Uterus (tissue), 4 donors: ENCODE data around the gene C19orf47. TPM values are rescaled to one million over a fixed set of nuclear protein-coding genes. Genes with fewer than 3 reads are reported as not detected.
A peak's percentile ranks its signal among the peaks of the same experiment; 100 is the strongest.

Experiments used
- DNase-seq, 2 donors: peaks; one replicate each; pipeline ENCODE4 v3.0.0-alpha.2; 2019 to 2020
- H3K27ac ChIP-seq, 2 donors: fragments of 200-600 bp; sonication (generic); 1 replicate in 1 of 2; 2 replicates in 1 of 2; pipeline ENCODE4 v1.5.1; 2016 to 2018
- H3K27me3 ChIP-seq, 2 donors: fragments of 200-600 bp; sonication (generic); one replicate each; pipeline ENCODE4 v1.5.1; 2018 to 2019; ENCODE audit warnings: control low read depth in 1 of 2
- H3K36me3 ChIP-seq, 2 donors: fragments of 200-600 bp; sonication (generic); one replicate each; pipeline ENCODE4 v1.5.1; 2019; ENCODE audit warnings: control low read depth in 1 of 2
- H3K4me1 ChIP-seq, 2 donors: fragments of 200-600 bp; sonication (generic); one replicate each; pipeline ENCODE4 v1.5.1; 2018 to 2019; ENCODE audit warnings: control low read depth in 1 of 2
- H3K4me3 ChIP-seq, 2 donors: fragments of 200-600 bp; sonication (generic); 1 replicate in 1 of 2; 2 replicates in 1 of 2; pipeline ENCODE4 v1.5.1; 2018 to 2019; ENCODE audit warnings: mild to moderate bottlenecking in 1 of 2
- H3K9me3 ChIP-seq, 2 donors: fragments of 200-600 bp; sonication (generic); one replicate each; pipeline ENCODE4 v1.5.1; 2019; ENCODE audit warnings: control low read depth in 1 of 2
- CTCF ChIP-seq, 4 experiments: fragments of 200-600 bp in 2 of 4; fragments of 450-650 bp in 2 of 4; sonication (generic) in 2 of 4; IDR thresholded peaks; one replicate each; pipeline ENCODE4 v1.5.1; 2016 to 2019; ENCODE audit warnings: antibody characterized with exemption in 4 of 4, mild to moderate bottlenecking in 2 of 4, moderate library complexity in 1 of 4
- POLR2A ChIP-seq, 2 donors: fragments of 450-650 bp; IDR thresholded peaks; one replicate each; pipeline ENCODE4 v1.6.1; 2016; ENCODE audit warnings: antibody characterized with exemption in 2 of 2, mild to moderate bottlenecking in 1 of 2, moderate library complexity in 1 of 2
- intact Hi-C: fragments of 100-400 bp; cut with DNase I; formaldehyde crosslinking; loops from one replicate; pipeline ENCODE4 v1.15.1; 2023; ENCODE audit warnings: low total_unique reads
- total RNA-seq, 4 donors: library from RNA; depleted of rRNA in 3 of 4; stranded (reverse); fragments of >200 nt in 3 of 4; gene quantifications; one replicate each; pipeline versions ENCODE4 v1.1.0 to v1.2.4, GENCODE V29; 2014 to 2023
- donor health status: DM: yes; HTN: yes; CAD: no.

The C19orf47 gene
- total RNA-seq, 4 donors from 2014 or later, result 7.1 to 21.2 (median 13.3) TPM

- Histone ChIP-seq H3K9me3 (no peaks in the 10 kb centered on the region), H3K4me1 (peaks cover 11 to 50% of the 10 kb centered on the region in 2 donors), H3K4me3 (no peak overlapping the region), H3K36me3 (no peaks in the 10 kb centered on the region), H3K27me3 (no peaks in the 10 kb centered on the region), H3K27ac (no peak overlapping the region)
- TF ChIP-seq POLR2A (IDR thresholded peaks at IDR 0.05), result no peak
- TF ChIP-seq CTCF (IDR thresholded peaks at IDR 0.05), result no peak
- no peak for DNase-seq
- intact Hi-C loops, result no loop called here
Observed at GRCh38 chr19:40282920-40283319, 65.3 kb downstream of the C19orf47 start.

- no peaks in the 10 kb centered on the region for H3K36me3 ChIP-seq
- H3K4me1 ChIP-seq, result peaks cover 11 to 56% of the 10 kb centered on the region in 2 donors
- no peak overlapping the region for H3K4me3 ChIP-seq
- no peak overlapping the region for H3K27ac ChIP-seq
- no peaks in the 10 kb centered on the region for H3K9me3 ChIP-seq
- intact Hi-C loops, result no loop called here
- no peaks in the 10 kb centered on the region for H3K27me3 ChIP-seq
- no peak for DNase-seq
- TF ChIP-seq CTCF (IDR thresholded peaks at IDR 0.05) (no peak), POLR2A (IDR thresholded peaks at IDR 0.05) (no peak)
Observed at GRCh38 chr19:40282209-40282580, 66.0 kb downstream of the C19orf47 start.

GRCh38 chr19:40281381-40282208, 66.6 kb downstream of the C19orf47 start:
- peaks cover 11 to 56% of the 10 kb centered on the region in 2 donors for H3K4me1 ChIP-seq

GRCh38 chr19:40280608-40281221, 67.5 kb downstream of the C19orf47 start:
- H3K36me3 ChIP-seq, result no peaks in the 10 kb centered on the region
- no peaks in the 10 kb centered on the region for H3K9me3 ChIP-seq
- no peak overlapping the region for H3K4me3 ChIP-seq
- H3K4me1 ChIP-seq, result peaks cover 11 to 56% of the 10 kb centered on the region in 2 donors
- DNase-seq, result no peak
- intact Hi-C loops, result no loop called here
- H3K27me3 ChIP-seq, result no peaks in the 10 kb centered on the region
- no peak for TF ChIP-seq CTCF (IDR thresholded peaks at IDR 0.05)
- TF ChIP-seq POLR2A (IDR thresholded peaks at IDR 0.05), result no peak
- peak overlapping the region; percentile 77 to 78 for H3K27ac ChIP-seq

More at GRCh38 chr19:40281381-40282208, 66.6 kb downstream of the C19orf47 start:
- H3K9me3 ChIP-seq, result no peaks in the 10 kb centered on the region
- H3K27me3 ChIP-seq, result no peaks in the 10 kb centered on the region
- H3K4me3 ChIP-seq, result no peak overlapping the region
- TF ChIP-seq CTCF (IDR thresholded peaks at IDR 0.05) (no peak), POLR2A (IDR thresholded peaks at IDR 0.05) (no peak)
- intact Hi-C loops, result no loop called here
- DNase-seq, result no peak
- H3K36me3 ChIP-seq, result no peaks in the 10 kb centered on the region
- H3K27ac ChIP-seq, result no peak overlapping the region
